SK-N-MC (cell line): ENCODE results near the gene GRAMD2A.

ENCODE experiments used
- EZH2 ChIP-seq: fragments of 200-600 bp; sonication (generic); IDR thresholded peaks from one replicate; pipeline ENCODE4 v1.6.1; 2017; ENCODE audit warnings: antibody characterized with exemption
- FOXP2 ChIP-seq: optimal IDR thresholded peaks from 2 replicates; pipeline ENCODE3; 2011; ENCODE audit warnings: mild to moderate bottlenecking, moderate library complexity; ENCODE audit not compliant: insufficient read depth; ENCODE audit errors: extremely low read length, control extremely low read depth
- POLR2AphosphoS5 ChIP-seq: IDR thresholded peaks from 2 replicates; pipeline ENCODE4 v1.6.1; 2012; ENCODE audit warnings: mild to moderate bottlenecking, low read depth, low read length, borderline replicate concordance

DNA sequence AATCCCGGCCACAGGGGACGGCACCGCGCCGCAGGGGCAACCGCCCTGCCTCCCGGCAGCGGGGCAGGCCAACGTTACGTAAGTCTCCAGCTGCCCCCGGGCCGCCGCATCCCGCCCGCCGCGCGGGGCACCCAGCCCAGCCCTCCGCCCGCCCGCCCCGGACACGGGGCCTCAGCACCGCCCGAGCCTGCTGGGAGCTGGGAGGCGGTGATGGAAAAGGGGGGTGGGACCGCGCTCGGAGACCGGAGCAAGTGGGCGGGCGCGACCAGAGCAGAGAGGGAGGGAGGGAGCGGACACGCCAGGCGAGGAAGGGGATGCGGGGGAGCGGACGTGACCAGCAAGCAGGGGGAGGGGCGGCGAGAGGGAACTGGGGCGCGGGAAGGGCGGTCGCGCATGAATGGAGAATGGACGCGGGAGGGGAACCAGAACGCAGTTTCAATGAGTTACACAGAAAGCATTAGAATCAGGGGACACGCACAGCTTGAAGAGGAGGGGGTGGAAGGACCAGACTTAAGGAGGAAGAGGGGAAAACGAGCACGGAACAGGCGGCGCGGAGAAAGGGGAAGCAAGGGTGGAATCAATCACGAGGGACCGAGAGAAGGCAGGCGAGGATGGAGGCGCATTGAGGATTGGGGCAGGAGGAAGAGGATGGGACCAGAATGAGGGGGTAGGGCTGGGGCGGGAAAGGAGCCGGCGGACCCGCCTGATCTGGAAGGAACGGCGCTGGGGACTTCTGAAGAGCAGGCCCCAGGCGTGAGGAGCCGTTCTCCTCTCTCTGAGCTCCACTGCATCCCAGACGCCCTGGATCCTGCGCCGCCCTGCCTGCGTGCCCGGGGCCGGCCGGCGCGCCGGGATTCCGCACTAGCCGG, 32.8 kb upstream of the GRAMD2A start:
- TF ChIP-seq POLR2AphosphoS5: peak; percentile 61; the same call in 1 of the 2 replicates
- no peak for TF ChIP-seq EZH2
- no peak for TF ChIP-seq FOXP2
